Stimulated activated CD4-positive, alpha-beta T cell treated with anti-CD3 and anti-CD28 coated beads, Interleukin-1b, Interleukin-23, amount 100 ng/mL, for 1 hour (primary cell): ENCODE data around the gene FAM120B.
"Not testable (repeated sequence)": the region's sequence is repeated elsewhere in the genome, so short reads cannot be mapped to it uniquely, and the experiment has no call there.

Source experiments
- DNase-seq, 2 donors: peaks; one replicate each; pipeline ENCODE4 v3.0.0-alpha.2; 2020; ENCODE audit warnings: low read depth in 2 of 2

Gene FAM120B

GRCh38 chr6:170385506-170385905 is 78.9 kb downstream of the FAM120B start:
- no peak for DNase-seq

GRCh38 chr6:170388113-170388512 is 81.6 kb downstream of the FAM120B start:
- no peak for DNase-seq

- DNase-seq, result no peak
These were observed 86.5 kb downstream of the FAM120B start for GRCh38 chr6:170393033-170393432.

- DNase-seq, result no peak
These were observed 87.3 kb downstream of the FAM120B start for GRCh38 chr6:170393807-170394399.

GRCh38 chr6:170394980-170395379 is 88.4 kb downstream of the FAM120B start:
- no peak for DNase-seq

- not testable (repeated sequence) for DNase-seq
These were observed 92.3 kb downstream of the FAM120B start for GRCh38 chr6:170398743-170399369.

GRCh38 chr6:170399955-170400558 is 93.5 kb downstream of the FAM120B start:
- DNase-seq, result not testable (repeated sequence)

- DNase-seq, result no peak
These were observed 95.9 kb downstream of the FAM120B start for GRCh38 chr6:170402318-170403040.

- DNase-seq, result no peak
These were observed 96.9 kb downstream of the FAM120B start for GRCh38 chr6:170403451-170403850.

- DNase-seq, result no peak
These were observed 97.5 kb downstream of the FAM120B start for GRCh38 chr6:170404036-170404435.

GRCh38 chr6:170404697-170405096 is 98.1 kb downstream of the FAM120B start:
- no peak for DNase-seq

GRCh38 chr6:170405311-170405975 is 98.9 kb downstream of the FAM120B start:
- no peak for DNase-seq

GRCh38 chr6:170407200-170407599 is 100.6 kb downstream of the FAM120B start:
- no peak for DNase-seq

- DNase-seq, result no peak
These were observed 101.4 kb downstream of the FAM120B start for GRCh38 chr6:170407932-170408331.

GRCh38 chr6:170409746-170410145 is 103.2 kb downstream of the FAM120B start:
- DNase-seq, result not testable (repeated sequence)

- no peak for DNase-seq
These were observed 103.7 kb downstream of the FAM120B start for GRCh38 chr6:170410241-170410640.

GRCh38 chr6:170415318-170415717 is 108.8 kb downstream of the FAM120B start:
- DNase-seq, result no peak

- no peak for DNase-seq
These were observed 109.7 kb downstream of the FAM120B start for GRCh38 chr6:170416303-170416702.

GRCh38 chr6:170416959-170417606 is 110.5 kb downstream of the FAM120B start:
- no peak for DNase-seq

GRCh38 chr6:170417881-170418280 is 111.3 kb downstream of the FAM120B start:
- no peak for DNase-seq

- no peak for DNase-seq
These were observed 113.7 kb downstream of the FAM120B start for GRCh38 chr6:170420283-170420682.
